Suppressor macrophage treated with lipopolysaccharide for 4 hours (primary cell): ENCODE results near the gene TMC1.

Source experiments
- DNase-seq: peaks from one replicate; pipeline ENCODE4 v3.0.0-alpha.2; 2020

The TMC1 gene

GRCh38 chr9:72618811-72619210 lies 97.4 kb downstream of the TMC1 start:
- DNase-seq, result no peak

- DNase-seq, result no peak
Measured at GRCh38 chr9:72622186-72622585, 100.8 kb downstream of the TMC1 start.

GRCh38 chr9:72623156-72623555 lies 101.7 kb downstream of the TMC1 start:
- DNase-seq, result no peak

GRCh38 chr9:72627147-72627546 lies 105.7 kb downstream of the TMC1 start:
- no peak for DNase-seq

- DNase-seq, result no peak
Measured at GRCh38 chr9:72627956-72628540, 106.6 kb downstream of the TMC1 start.

- DNase-seq, result peak; percentile 87
Measured at GRCh38 chr9:72633966-72634365, 112.6 kb downstream of the TMC1 start.

- DNase-seq, result peak; percentile 37
Measured at GRCh38 chr9:72635197-72635596, 113.8 kb downstream of the TMC1 start.

GRCh38 chr9:72636621-72637020 lies 115.2 kb downstream of the TMC1 start:
- DNase-seq, result no peak

GRCh38 chr9:72643651-72644050 lies 122.2 kb downstream of the TMC1 start:
- no peak for DNase-seq

GRCh38 chr9:72646061-72646460 lies 124.7 kb downstream of the TMC1 start:
- DNase-seq, result no peak

GRCh38 chr9:72648324-72649126 lies 127.1 kb downstream of the TMC1 start:
- DNase-seq, result peak; percentile 11

GRCh38 chr9:72649127-72649442 lies 127.7 kb downstream of the TMC1 start:
- no peak for DNase-seq

- DNase-seq, result no peak
Measured at GRCh38 chr9:72650206-72650605, 128.8 kb downstream of the TMC1 start.

GRCh38 chr9:72656021-72656420 lies 134.6 kb downstream of the TMC1 start:
- no peak for DNase-seq

- no peak for DNase-seq
Measured at GRCh38 chr9:72657023-72657422, 135.6 kb downstream of the TMC1 start.

GRCh38 chr9:72658703-72659102 lies 137.3 kb downstream of the TMC1 start:
- DNase-seq, result no peak

GRCh38 chr9:72661401-72662135 lies 140.2 kb downstream of the TMC1 start:
- no peak for DNase-seq

- no peak for DNase-seq
Measured at GRCh38 chr9:72665421-72665820, 144.0 kb downstream of the TMC1 start.

- no peak for DNase-seq
Measured at GRCh38 chr9:72667181-72667580, 145.8 kb downstream of the TMC1 start.

- no peak for DNase-seq
Measured at GRCh38 chr9:72674961-72675360, 153.6 kb downstream of the TMC1 start.

- no peak for DNase-seq
Measured at GRCh38 chr9:72675586-72675985, 154.2 kb downstream of the TMC1 start.

- DNase-seq, result no peak
Measured at GRCh38 chr9:72680593-72681282, 159.3 kb downstream of the TMC1 start.

- DNase-seq, result no peak
Measured at GRCh38 chr9:72681283-72681630, 159.8 kb downstream of the TMC1 start.

- DNase-seq, result no peak
Measured at GRCh38 chr9:72684615-72685014, 163.2 kb downstream of the TMC1 start.
